Mesenchymal stem cell (in vitro differentiated cells and primary cell): ENCODE data around the gene LTB4R2.

Experiments
- DNase-seq: peaks from one replicate; pipeline ENCODE4 v3.0.0-alpha.2; 2013
- H2AFZ ChIP-seq: one replicate; pipeline ENCODE4 v1.6.1; 2013; ENCODE audit warnings: low read depth, mild to moderate bottlenecking, control low read depth, inconsistent platforms, low read length, moderate library complexity
- H2AK5ac ChIP-seq: 2 replicates; pipeline ENCODE4 v1.6.1; 2013; ENCODE audit warnings: low read length, moderate library complexity, mild to moderate bottlenecking, inconsistent platforms; ENCODE audit not compliant: severe bottlenecking
- H2BK120ac ChIP-seq: one replicate; pipeline ENCODE4 v1.6.1; 2013; ENCODE audit warnings: low read depth, mild to moderate bottlenecking, inconsistent platforms, low read length, moderate library complexity
- H2BK12ac ChIP-seq, 2 experiments: one replicate each; pipeline ENCODE4 v1.6.1; 2013; ENCODE audit warnings: inconsistent platforms in 2 of 2, low read length in 2 of 2, mild to moderate bottlenecking in 2 of 2, moderate library complexity in 2 of 2, control low read depth in 1 of 2
- H2BK15ac ChIP-seq: one replicate; pipeline ENCODE4 v1.6.1; 2013; ENCODE audit warnings: mild to moderate bottlenecking, low read depth, inconsistent platforms; ENCODE audit not compliant: poor library complexity, severe bottlenecking
- H2BK5ac ChIP-seq: 2 replicates; pipeline ENCODE4 v1.6.1; 2013; ENCODE audit warnings: low read depth, mild to moderate bottlenecking, low read length, control low read depth, inconsistent platforms; ENCODE audit not compliant: poor library complexity, severe bottlenecking
- H3K14ac ChIP-seq, 2 experiments: one replicate each; pipeline ENCODE4 v1.6.1; 2013; ENCODE audit warnings: inconsistent platforms in 2 of 2, low read length in 2 of 2, control low read depth in 1 of 2, mild to moderate bottlenecking in 1 of 2, moderate library complexity in 1 of 2
- H3K18ac ChIP-seq, 2 experiments: one replicate each; pipeline ENCODE4 v1.6.1; 2013; ENCODE audit warnings: inconsistent platforms in 2 of 2, low read length in 2 of 2, control low read depth in 1 of 2, low read depth in 1 of 2, mild to moderate bottlenecking in 1 of 2
- H3K23ac ChIP-seq, 2 experiments: one replicate each; pipeline ENCODE4 v1.6.1; 2013; ENCODE audit warnings: inconsistent platforms in 2 of 2, low read length in 2 of 2, mild to moderate bottlenecking in 2 of 2, moderate library complexity in 2 of 2, control low read depth in 1 of 2
- H3K27ac ChIP-seq: 2 replicates; pipeline ENCODE4 v1.5.1; 2013; ENCODE audit warnings: mild to moderate bottlenecking, moderate library complexity, low read length, control low read depth, inconsistent platforms; ENCODE audit not compliant: poor library complexity, severe bottlenecking
- H3K27me3 ChIP-seq, 2 experiments: 2 replicates each; pipeline versions ENCODE4 v1.6.1 to v1.7.0; 2013; ENCODE audit warnings: low read length in 2 of 2, mild to moderate bottlenecking in 2 of 2, moderate library complexity in 2 of 2, control low read depth in 1 of 2, inconsistent platforms in 1 of 2; ENCODE audit not compliant: control insufficient read depth in 1 of 2, insufficient read depth in 1 of 2
- H3K36me3 ChIP-seq, 2 experiments: 2 replicates each; pipeline versions ENCODE4 v1.6.1 to v1.7.0; 2013; ENCODE audit warnings: low read length in 2 of 2, control low read depth in 1 of 2, inconsistent platforms in 1 of 2, low read depth in 1 of 2, mild to moderate bottlenecking in 1 of 2; ENCODE audit not compliant: insufficient read depth in 2 of 2, control insufficient read depth in 1 of 2
- H3K4ac ChIP-seq, 2 experiments: one replicate each; pipeline ENCODE4 v1.6.1; 2013; ENCODE audit warnings: inconsistent platforms in 2 of 2, low read length in 2 of 2, mild to moderate bottlenecking in 2 of 2, moderate library complexity in 2 of 2, control low read depth in 1 of 2, low read depth in 1 of 2
- H3K4me1 ChIP-seq: 2 replicates; pipeline ENCODE4 v1.6.1; 2013; ENCODE audit warnings: low read depth, low read length, control low read depth; ENCODE audit not compliant: control insufficient read depth, insufficient read depth
- H3K4me2 ChIP-seq: 2 replicates; pipeline ENCODE4 v1.6.1; 2013; ENCODE audit warnings: low read length, mild to moderate bottlenecking, inconsistent platforms; ENCODE audit not compliant: poor library complexity, severe bottlenecking
- H3K4me3 ChIP-seq, 2 experiments: 2 replicates each; pipeline versions ENCODE4 v1.5.1 to v1.7.0; 2013; ENCODE audit warnings: low read length in 2 of 2, mild to moderate bottlenecking in 2 of 2, control low read depth in 1 of 2, low read depth in 1 of 2; ENCODE audit not compliant: insufficient read depth in 1 of 2
- H3K79me1 ChIP-seq: replicated peaks from 2 replicates; pipeline ENCODE4 v1.6.1; 2013; ENCODE audit warnings: mild to moderate bottlenecking, control low read depth, low read length, inconsistent platforms; ENCODE audit not compliant: poor library complexity, severe bottlenecking
- H3K9ac ChIP-seq: 2 replicates; pipeline ENCODE4 v1.7.0; 2013; ENCODE audit warnings: mild to moderate bottlenecking, low read length, moderate library complexity
- H3K9me3 ChIP-seq: 2 replicates; pipeline ENCODE4 v1.7.0; 2013; ENCODE audit warnings: mild to moderate bottlenecking, low read length; ENCODE audit not compliant: control insufficient read depth
- H4K8ac ChIP-seq: one replicate; pipeline ENCODE4 v1.6.1; 2013; ENCODE audit warnings: inconsistent platforms, mild to moderate bottlenecking, low read length, moderate library complexity
- H4K91ac ChIP-seq: one replicate; pipeline ENCODE4 v1.6.1; 2013; ENCODE audit warnings: mild to moderate bottlenecking, low read length, inconsistent platforms
- WGBS: methylation state at CpG from one replicate; pipeline ENCODE4 v1.1.7; 2013; ENCODE audit warnings: mixed read lengths; 5-methylcytosine and 5-hydroxymethylcytosine counted together

LTB4R2 gene

GRCh38 chr14:24334431-24335291, 24.7 kb downstream of the LTB4R2 start, which contains the start of gene ADCY4:
TSS of gene ADCY4 (minus strand) at chr14:24335071. CDS start at chr14:24334652, 419 bp downstream.
- H2BK12ac ChIP-seq = peak within 1 kb of the TSS; percentile 23 to 54
- peak within 1 kb of the TSS in 1 of 2 experiments; percentile 94 for H3K14ac ChIP-seq
- DNase-seq = peak; percentile 34
- H3K79me1 ChIP-seq = no peaks in the 10 kb centered on the region
- peak within 1 kb of the TSS; percentile 78 for H3K9ac ChIP-seq
- H2BK5ac ChIP-seq = no peak within 1 kb of the TSS
- H4K8ac ChIP-seq = peak within 1 kb of the TSS; percentile 73
- H3K36me3 ChIP-seq = peaks cover 4 to 18% of the 10 kb centered on the region in 2 experiments
- peak within 1 kb of the TSS in 1 of 2 experiments; percentile 94 for H3K23ac ChIP-seq
- H3K4me1 ChIP-seq = peaks cover 41% of the 10 kb centered on the region
- H3K9me3 ChIP-seq = no peaks in the 10 kb centered on the region
- H2AK5ac ChIP-seq = no peak within 1 kb of the TSS
- peak within 1 kb of the TSS in 1 of 2 experiments; percentile 25 for H3K4ac ChIP-seq
- H3K4me2 ChIP-seq = peak within 1 kb of the TSS; percentile 66
- no peak within 1 kb of the TSS for H3K27ac ChIP-seq
- H3K18ac ChIP-seq = peak within 1 kb of the TSS; percentile 44 to 52
- H2BK15ac ChIP-seq = peak within 1 kb of the TSS; percentile 70
- H4K91ac ChIP-seq = peak within 1 kb of the TSS; percentile 62
- peaks cover 29 to 53% of the 10 kb centered on the region in 2 experiments for H3K27me3 ChIP-seq
- H3K4me3 ChIP-seq = peak within 1 kb of the TSS; percentile 20 to 76
- H2BK120ac ChIP-seq = no peak within 1 kb of the TSS
- H2AFZ ChIP-seq = peak within 1 kb of the TSS; percentile 60
- WGBS = 5% methylated on average over 50 of the region's 65 CpGs

DNA sequence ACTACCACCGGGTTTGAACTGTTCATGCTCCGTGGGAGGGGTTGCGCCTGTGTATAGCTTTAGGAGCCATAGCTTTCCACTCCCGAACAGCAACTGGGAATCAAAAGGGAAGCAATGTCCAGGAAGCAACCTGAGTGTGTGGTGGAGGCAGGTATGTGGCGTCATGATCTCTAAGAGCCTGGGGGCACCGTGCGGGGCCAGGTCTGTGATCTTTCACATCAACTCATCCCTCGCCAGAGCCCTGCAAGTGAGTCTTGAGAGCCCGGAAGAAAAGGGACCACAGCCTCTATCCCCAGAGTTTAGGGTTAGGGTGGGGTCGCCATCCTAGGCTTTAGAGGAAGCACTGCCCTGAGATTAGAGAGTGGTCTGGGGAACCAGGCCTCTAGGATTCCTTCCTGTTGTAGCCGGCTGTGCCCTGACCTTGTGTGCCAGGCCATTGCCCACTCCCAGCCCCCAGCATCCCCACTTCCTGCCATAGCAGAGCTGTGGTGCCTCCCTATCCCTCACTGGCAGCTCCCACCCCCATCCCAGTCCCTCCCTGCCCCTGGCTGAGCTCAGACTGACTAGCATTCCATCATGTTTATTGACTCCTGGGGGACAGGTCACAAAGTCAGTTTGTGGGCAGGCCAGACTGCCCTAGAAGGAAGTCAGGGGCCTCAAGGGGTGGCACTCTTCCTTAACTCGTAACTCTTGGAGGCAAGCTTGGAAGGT, 25.7 kb downstream of the LTB4R2 start:
- no peak overlapping the region for H3K23ac ChIP-seq
- H2AK5ac ChIP-seq = no peak overlapping the region
- no peak overlapping the region for H3K9ac ChIP-seq
- H3K4me2 ChIP-seq = no peak overlapping the region
- H2BK15ac ChIP-seq = no peak overlapping the region
- peak overlapping the region in 1 of 2 experiments; percentile 63 for H3K14ac ChIP-seq
- no peak overlapping the region for H4K91ac ChIP-seq
- WGBS = 74% methylated on average over 11 of the region's 12 CpGs
- no peak overlapping the region for H2AFZ ChIP-seq
- H3K79me1 ChIP-seq = no peaks in the 10 kb centered on the region
- peaks cover 41% of the 10 kb centered on the region for H3K4me1 ChIP-seq
- no peak overlapping the region for H3K27ac ChIP-seq
- H3K27me3 ChIP-seq = peaks cover 29 to 62% of the 10 kb centered on the region in 2 experiments
- H3K4me3 ChIP-seq = no peak overlapping the region
- no peak overlapping the region for H2BK5ac ChIP-seq
- H3K4ac ChIP-seq = no peak overlapping the region
- H3K36me3 ChIP-seq = peaks cover 4 to 18% of the 10 kb centered on the region in 2 experiments
- DNase-seq = no peak
- no peaks in the 10 kb centered on the region for H3K9me3 ChIP-seq
- no peak overlapping the region for H2BK120ac ChIP-seq
- H3K18ac ChIP-seq = peak overlapping the region in 1 of 2 experiments; percentile 6
- H2BK12ac ChIP-seq = no peak overlapping the region
- H4K8ac ChIP-seq = no peak overlapping the region

GRCh38 chr14:24337144-24337823, 27.3 kb downstream of the LTB4R2 start:
- H3K36me3 ChIP-seq = peaks cover 4 to 18% of the 10 kb centered on the region in 2 experiments
- H3K4me1 ChIP-seq = peaks cover 38% of the 10 kb centered on the region
- H2BK15ac ChIP-seq = no peak overlapping the region
- no peak overlapping the region for H3K14ac ChIP-seq
- no peak overlapping the region for H3K23ac ChIP-seq
- no peak overlapping the region for H2AFZ ChIP-seq
- peaks cover 29 to 72% of the 10 kb centered on the region in 2 experiments for H3K27me3 ChIP-seq
- H2BK120ac ChIP-seq = no peak overlapping the region
- no peaks in the 10 kb centered on the region for H3K79me1 ChIP-seq
- H3K9ac ChIP-seq = no peak overlapping the region
- H3K4me2 ChIP-seq = no peak overlapping the region
- no peak overlapping the region for H4K8ac ChIP-seq
- H2BK12ac ChIP-seq = no peak overlapping the region
- H4K91ac ChIP-seq = no peak overlapping the region
- no peak overlapping the region for H2AK5ac ChIP-seq
- H3K4ac ChIP-seq = no peak overlapping the region
- no peaks in the 10 kb centered on the region for H3K9me3 ChIP-seq
- DNase-seq = no peak
- 92% methylated on average over 6 of the region's 7 CpGs for WGBS
- H3K18ac ChIP-seq = no peak overlapping the region
- no peak overlapping the region for H2BK5ac ChIP-seq
- H3K4me3 ChIP-seq = no peak overlapping the region
- H3K27ac ChIP-seq = no peak overlapping the region
